Suprapubic skin (tissue), 4 donors: ENCODE results near the gene ZNF735.

Experiments used
- POLR2A ChIP-seq, 2 donors: fragments of 450-650 bp; IDR thresholded peaks; one replicate each; pipeline ENCODE4 v1.6.1; 2017; ENCODE audit warnings: antibody characterized with exemption in 2 of 2, mild to moderate bottlenecking in 2 of 2, moderate library complexity in 2 of 2
- POLR2AphosphoS5 ChIP-seq, 3 donors: sonication (generic); formaldehyde crosslinking; IDR thresholded peaks; one replicate each; pipeline ENCODE4 v1.6.1; 2017; ENCODE audit warnings: antibody characterized with exemption in 3 of 3
- TF ChIP-seq, protein P1 (sequence below), 2 donors: fragments of 200-600 bp in 1 of 2; fragments of 450-650 bp in 1 of 2; sonication (generic) in 1 of 2; IDR thresholded peaks; one replicate each; pipeline ENCODE4 v1.5.1; 2016 to 2019; ENCODE audit warnings: antibody characterized with exemption in 2 of 2, mild to moderate bottlenecking in 1 of 2, moderate library complexity in 1 of 2

DNA sequence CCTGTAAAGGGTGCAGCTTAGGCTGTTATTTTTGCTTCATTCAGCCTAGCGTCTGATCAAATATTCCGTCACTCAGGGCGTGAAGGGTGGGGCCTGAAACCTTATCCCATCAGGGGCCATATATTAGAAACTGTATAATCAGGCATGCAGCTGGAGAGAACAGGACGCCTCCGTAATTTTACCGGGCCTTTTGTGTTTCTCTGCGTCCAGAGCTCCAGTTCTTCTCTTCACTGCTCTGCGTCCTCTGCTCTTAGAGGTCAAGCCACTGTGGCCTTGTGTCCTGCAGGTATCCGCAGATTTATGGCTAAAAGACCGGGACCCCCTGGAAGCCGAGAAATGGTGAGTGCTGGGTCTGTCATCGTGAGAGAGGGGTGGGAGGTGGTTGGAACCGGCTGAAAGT is at the start of gene ZNF735:
- TF ChIP-seq, protein P1, sequence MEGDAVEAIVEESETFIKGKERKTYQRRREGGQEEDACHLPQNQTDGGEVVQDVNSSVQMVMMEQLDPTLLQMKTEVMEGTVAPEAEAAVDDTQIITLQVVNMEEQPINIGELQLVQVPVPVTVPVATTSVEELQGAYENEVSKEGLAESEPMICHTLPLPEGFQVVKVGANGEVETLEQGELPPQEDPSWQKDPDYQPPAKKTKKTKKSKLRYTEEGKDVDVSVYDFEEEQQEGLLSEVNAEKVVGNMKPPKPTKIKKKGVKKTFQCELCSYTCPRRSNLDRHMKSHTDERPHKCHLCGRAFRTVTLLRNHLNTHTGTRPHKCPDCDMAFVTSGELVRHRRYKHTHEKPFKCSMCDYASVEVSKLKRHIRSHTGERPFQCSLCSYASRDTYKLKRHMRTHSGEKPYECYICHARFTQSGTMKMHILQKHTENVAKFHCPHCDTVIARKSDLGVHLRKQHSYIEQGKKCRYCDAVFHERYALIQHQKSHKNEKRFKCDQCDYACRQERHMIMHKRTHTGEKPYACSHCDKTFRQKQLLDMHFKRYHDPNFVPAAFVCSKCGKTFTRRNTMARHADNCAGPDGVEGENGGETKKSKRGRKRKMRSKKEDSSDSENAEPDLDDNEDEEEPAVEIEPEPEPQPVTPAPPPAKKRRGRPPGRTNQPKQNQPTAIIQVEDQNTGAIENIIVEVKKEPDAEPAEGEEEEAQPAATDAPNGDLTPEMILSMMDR (IDR thresholded peaks at IDR 0.05), result no peak
- no peak for TF ChIP-seq POLR2A (IDR thresholded peaks at IDR 0.05)
- no peak for TF ChIP-seq POLR2AphosphoS5 (IDR thresholded peaks at IDR 0.05)
